ENCODE data around the gene FAM120B. TPM values are rescaled to one million over a fixed set of nuclear protein-coding genes. Genes with fewer than 3 reads are reported as not detected.
"Not testable (repeated sequence)": the region's sequence is repeated elsewhere in the genome, so short reads cannot be mapped to it uniquely, and the experiment has no call there.

Gene FAM120B
- total RNA-seq, 4 donors from 2014 or later = 24.6 to 40.3 (median 31.9) TPM

DNA sequence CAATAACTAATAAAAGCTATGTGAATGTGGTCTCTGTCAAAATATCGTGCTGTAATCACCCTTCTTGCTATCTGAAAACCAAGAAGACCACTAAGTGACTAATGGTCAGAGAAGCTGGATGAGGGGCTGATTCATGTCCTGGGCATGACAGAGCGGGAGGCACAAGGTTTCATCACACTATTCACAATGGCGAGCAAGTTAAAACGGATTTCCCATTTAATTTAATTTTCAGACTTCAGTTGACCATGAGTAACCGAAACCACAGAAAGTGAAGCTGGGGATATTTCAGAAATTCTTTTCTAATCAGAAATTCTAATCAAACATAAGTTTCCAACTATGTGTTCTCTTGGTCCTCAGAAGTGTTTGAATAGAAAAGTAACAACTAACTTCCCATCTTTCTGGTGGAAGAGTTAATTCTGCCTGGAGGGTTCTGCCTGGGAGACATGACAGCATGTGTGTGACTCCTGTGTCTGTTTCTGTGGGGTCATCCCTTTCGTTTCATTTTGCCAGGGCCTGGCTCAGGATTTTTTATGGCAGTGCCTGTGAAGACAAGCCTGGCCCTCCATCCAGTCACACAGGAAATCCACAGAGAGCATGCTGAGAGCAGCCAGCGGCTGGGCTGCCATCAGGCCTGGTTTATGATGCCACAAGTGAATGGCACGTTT is 98.9 kb downstream of the FAM120B start:
- TF ChIP-seq POLR2AphosphoS5 (IDR thresholded peaks at IDR 0.05) = no peak
- H3K27me3 ChIP-seq = no peaks in the 10 kb centered on the region

DNA sequence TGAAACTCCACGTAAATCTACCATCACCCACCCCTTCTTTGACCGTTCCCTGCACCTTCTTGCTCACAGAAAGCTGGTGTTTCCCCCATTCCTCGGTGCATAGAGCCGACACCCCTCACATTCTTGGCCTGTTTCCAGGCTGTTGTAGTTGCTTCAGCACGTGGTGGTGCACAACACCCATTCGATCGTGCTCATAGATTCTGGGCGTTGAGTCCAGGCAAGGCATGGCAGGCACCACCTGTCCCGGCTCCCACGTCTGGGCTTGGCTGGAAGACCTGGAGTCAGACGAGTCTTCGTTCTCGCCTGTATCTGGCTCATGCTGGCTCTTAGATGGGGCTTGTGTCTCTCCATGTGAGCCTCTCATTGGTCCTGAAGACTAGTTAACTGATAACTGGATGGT is 100.6 kb downstream of the FAM120B start:
- Histone ChIP-seq H3K9me3 (peaks cover 0 to 17% (median 0%) of the 10 kb centered on the region in 3 donors), H3K4me1 (no peaks in the 10 kb centered on the region), H3K36me3 (peaks cover 0 to 52% of the 10 kb centered on the region in 2 donors), H3K27ac (no peak overlapping the region), H3K4me3 (no peak overlapping the region), H3K27me3 (no peaks in the 10 kb centered on the region)
- TF ChIP-seq POLR2AphosphoS5 (IDR thresholded peaks at IDR 0.05) (no peak), POLR2A (IDR thresholded peaks at IDR 0.05) (no peak), EP300 (IDR thresholded peaks at IDR 0.05) (no peak)
- TF ChIP-seq, protein P1, sequence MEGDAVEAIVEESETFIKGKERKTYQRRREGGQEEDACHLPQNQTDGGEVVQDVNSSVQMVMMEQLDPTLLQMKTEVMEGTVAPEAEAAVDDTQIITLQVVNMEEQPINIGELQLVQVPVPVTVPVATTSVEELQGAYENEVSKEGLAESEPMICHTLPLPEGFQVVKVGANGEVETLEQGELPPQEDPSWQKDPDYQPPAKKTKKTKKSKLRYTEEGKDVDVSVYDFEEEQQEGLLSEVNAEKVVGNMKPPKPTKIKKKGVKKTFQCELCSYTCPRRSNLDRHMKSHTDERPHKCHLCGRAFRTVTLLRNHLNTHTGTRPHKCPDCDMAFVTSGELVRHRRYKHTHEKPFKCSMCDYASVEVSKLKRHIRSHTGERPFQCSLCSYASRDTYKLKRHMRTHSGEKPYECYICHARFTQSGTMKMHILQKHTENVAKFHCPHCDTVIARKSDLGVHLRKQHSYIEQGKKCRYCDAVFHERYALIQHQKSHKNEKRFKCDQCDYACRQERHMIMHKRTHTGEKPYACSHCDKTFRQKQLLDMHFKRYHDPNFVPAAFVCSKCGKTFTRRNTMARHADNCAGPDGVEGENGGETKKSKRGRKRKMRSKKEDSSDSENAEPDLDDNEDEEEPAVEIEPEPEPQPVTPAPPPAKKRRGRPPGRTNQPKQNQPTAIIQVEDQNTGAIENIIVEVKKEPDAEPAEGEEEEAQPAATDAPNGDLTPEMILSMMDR (IDR thresholded peaks at IDR 0.05) = no peak
- 82 to 100% methylated on average over 1 to 5 of the region's 13 CpGs for WGBS, 2 donors (ENCODE audit: low coverage in 1 of 2)
- ATAC-seq = no peak

More for the DNA sequence above, 98.9 kb downstream of the FAM120B start:
- H3K4me1 ChIP-seq = no peaks in the 10 kb centered on the region
- no peak for ATAC-seq
- H3K36me3 ChIP-seq = peaks cover 0 to 69% of the 10 kb centered on the region in 2 donors
- 76 to 93% methylated on average over 6 to 8 of the region's 8 CpGs for WGBS, 2 donors (ENCODE audit: low coverage in 1 of 2)
- H3K4me3 ChIP-seq = no peak overlapping the region
- peaks cover 0 to 3% (median 0%) of the 10 kb centered on the region in 3 donors for H3K9me3 ChIP-seq
- H3K27ac ChIP-seq = no peak overlapping the region

DNA sequence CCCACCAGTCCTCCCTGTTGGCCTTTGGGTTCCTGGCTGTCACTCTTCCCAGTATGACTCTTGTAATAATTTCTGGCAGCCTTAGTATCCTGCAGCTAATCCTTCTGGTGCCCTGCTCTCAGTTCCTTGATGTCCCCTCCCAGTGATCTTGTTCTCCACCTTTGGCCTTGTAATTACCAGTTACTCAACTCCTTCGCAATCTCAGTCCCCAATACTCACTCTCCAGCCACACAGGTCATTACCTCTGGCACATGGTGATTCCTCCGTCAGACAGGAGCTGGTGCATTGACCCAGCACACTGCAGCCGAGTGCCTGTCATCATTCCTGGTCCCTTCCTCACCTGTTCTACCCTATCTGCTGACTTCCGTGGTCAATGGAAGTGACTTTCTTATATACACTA is 101.4 kb downstream of the FAM120B start:
- H3K4me3 ChIP-seq = no peak overlapping the region
- H3K4me1 ChIP-seq = no peaks in the 10 kb centered on the region
- TF ChIP-seq EP300 (IDR thresholded peaks at IDR 0.05) (no peak), POLR2AphosphoS5 (IDR thresholded peaks at IDR 0.05) (no peak), POLR2A (IDR thresholded peaks at IDR 0.05) (no peak)
- TF ChIP-seq, protein P1 (IDR thresholded peaks at IDR 0.05) = no peak
- 87 to 94% methylated on average over 4 of the region's 4 CpGs for WGBS, 2 donors (ENCODE audit: low coverage in 1 of 2)
- H3K27me3 ChIP-seq = no peaks in the 10 kb centered on the region
- no peak overlapping the region for H3K27ac ChIP-seq
- no peak for ATAC-seq
- H3K36me3 ChIP-seq = peaks cover 0 to 44% of the 10 kb centered on the region in 2 donors
- peaks cover 0 to 17% (median 0%) of the 10 kb centered on the region in 3 donors for H3K9me3 ChIP-seq

DNA sequence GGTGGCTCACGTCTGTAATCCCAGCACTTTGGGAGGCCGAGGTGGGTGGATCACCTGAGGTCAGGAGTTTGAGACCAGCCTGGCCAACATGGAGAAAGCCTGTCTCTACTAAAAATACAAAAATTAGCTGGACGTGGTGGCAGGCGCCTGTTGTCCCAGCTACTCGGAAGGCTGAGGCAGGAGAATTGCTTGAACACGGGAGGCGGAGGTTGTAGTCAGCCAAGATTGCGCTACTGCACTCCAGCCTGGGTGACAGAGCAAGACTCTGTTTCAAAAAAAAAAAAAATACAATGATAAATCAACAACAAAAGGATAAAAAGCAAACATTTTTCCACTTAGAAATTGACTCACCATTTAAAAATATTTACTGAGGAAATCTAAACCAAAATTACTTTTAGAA is 103.2 kb downstream of the FAM120B start:
- H3K27me3 ChIP-seq = peaks cover 12% of the 10 kb centered on the region
- H3K36me3 ChIP-seq = peaks cover 0 to 26% of the 10 kb centered on the region in 2 donors
- WGBS, 2 donors (ENCODE audit: low coverage in 1 of 2) = 79 to 91% methylated on average over 6 of the region's 8 CpGs
- not testable (repeated sequence) for H3K4me3 ChIP-seq, H3K4me1 ChIP-seq, H3K27ac ChIP-seq, ATAC-seq
- H3K9me3 ChIP-seq = peaks cover 0 to 28% (median 0%) of the 10 kb centered on the region in 3 donors

DNA sequence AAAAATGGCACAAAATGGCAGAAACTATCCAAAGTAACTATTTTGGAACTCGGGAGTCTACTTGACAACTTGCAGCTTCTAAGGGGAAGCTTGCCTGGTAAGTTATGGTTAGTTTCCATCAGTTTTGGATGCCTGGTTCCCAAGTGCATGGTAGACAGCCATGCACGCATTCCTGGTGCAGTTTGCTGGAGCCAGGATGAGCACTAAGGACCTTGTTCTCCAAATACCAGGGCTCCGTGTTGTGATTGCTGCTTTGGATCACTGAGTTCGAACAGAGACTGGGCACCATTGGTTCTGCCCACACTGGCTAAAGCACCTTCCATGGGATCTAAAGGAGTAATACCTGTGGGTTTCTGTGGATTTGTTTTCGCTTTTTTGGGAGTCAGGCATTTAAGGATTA is 103.7 kb downstream of the FAM120B start:
- Histone ChIP-seq H3K9me3 (peaks cover 0 to 28% (median 0%) of the 10 kb centered on the region in 3 donors), H3K27ac (no peak overlapping the region), H3K4me3 (no peak overlapping the region), H3K36me3 (peaks cover 0 to 21% of the 10 kb centered on the region in 2 donors), H3K27me3 (peaks cover 17% of the 10 kb centered on the region), H3K4me1 (no peaks in the 10 kb centered on the region)
- ATAC-seq = no peak
- WGBS, 2 donors (ENCODE audit: low coverage in 1 of 2) = 86 to 94% methylated on average over 3 of the region's 5 CpGs
- TF ChIP-seq EP300 (IDR thresholded peaks at IDR 0.05) (no peak), POLR2A (IDR thresholded peaks at IDR 0.05) (no peak), POLR2AphosphoS5 (IDR thresholded peaks at IDR 0.05) (no peak)
- TF ChIP-seq, protein P1 (IDR thresholded peaks at IDR 0.05) = no peak

DNA sequence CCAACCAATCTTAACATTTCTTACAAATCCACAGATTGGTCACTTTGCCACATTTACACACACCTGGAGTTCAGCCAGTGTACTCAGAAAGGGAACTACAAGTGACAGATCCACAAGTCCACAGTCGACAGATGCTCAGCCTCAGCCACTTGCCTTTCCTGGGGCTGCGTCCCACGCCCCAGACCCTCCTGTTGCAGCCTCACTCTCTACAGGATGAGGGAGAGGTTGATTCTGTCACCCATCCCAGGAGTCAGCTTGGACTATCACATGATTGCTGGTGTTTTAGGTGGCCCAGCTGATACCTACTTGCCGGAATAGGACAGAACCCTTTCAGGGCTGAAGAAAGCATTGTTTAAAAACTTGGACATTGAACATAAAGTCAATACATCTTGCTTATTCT is 108.8 kb downstream of the FAM120B start:
- Histone ChIP-seq H3K27me3 (peaks cover 59% of the 10 kb centered on the region), H3K9me3 (peaks cover 0 to 26% (median 0%) of the 10 kb centered on the region in 3 donors), H3K27ac (no peak overlapping the region), H3K4me3 (no peak overlapping the region), H3K4me1 (no peaks in the 10 kb centered on the region), H3K36me3 (no peaks in the 10 kb centered on the region)
- ATAC-seq = no peak
- WGBS, 2 donors (ENCODE audit: low coverage in 1 of 2) = 100% methylated on average over 1 of the region's 4 CpGs; no CpG with 5 or more reads in 1 of the 2 donors
- TF ChIP-seq POLR2A (IDR thresholded peaks at IDR 0.05) (no peak), POLR2AphosphoS5 (IDR thresholded peaks at IDR 0.05) (no peak), EP300 (IDR thresholded peaks at IDR 0.05) (no peak)
- TF ChIP-seq, protein P1 (IDR thresholded peaks at IDR 0.05) = no peak

All from gastroesophageal sphincter (tissue), 4 donors.